Medulla oblongata (tissue), 1 donor: ENCODE measurements around the gene ATXN7L3.
A peak's percentile ranks its signal among the peaks of the same experiment; 100 is the strongest.
"Not testable (repeated sequence)": the region's sequence is repeated elsewhere in the genome, so short reads cannot be mapped to it uniquely, and the experiment has no call there.

ENCODE experiments used
- DNase-seq: peaks from one replicate; pipeline ENCODE4 v3.0.0-alpha.2; 2015; ENCODE audit errors: extremely low spot score

Gene ATXN7L3, protein sequence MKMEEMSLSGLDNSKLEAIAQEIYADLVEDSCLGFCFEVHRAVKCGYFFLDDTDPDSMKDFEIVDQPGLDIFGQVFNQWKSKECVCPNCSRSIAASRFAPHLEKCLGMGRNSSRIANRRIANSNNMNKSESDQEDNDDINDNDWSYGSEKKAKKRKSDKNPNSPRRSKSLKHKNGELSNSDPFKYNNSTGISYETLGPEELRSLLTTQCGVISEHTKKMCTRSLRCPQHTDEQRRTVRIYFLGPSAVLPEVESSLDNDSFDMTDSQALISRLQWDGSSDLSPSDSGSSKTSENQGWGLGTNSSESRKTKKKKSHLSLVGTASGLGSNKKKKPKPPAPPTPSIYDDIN

GRCh38 chr17:44199553-44200477 is at the start of gene ATXN7L3:
Gene ATXN7L3, minus strand, starts transcription at chr17:44199884. Its CDS starts 1,814 bp downstream, at chr17:44198070.
- DNase-seq = peak; percentile 97

DNA sequence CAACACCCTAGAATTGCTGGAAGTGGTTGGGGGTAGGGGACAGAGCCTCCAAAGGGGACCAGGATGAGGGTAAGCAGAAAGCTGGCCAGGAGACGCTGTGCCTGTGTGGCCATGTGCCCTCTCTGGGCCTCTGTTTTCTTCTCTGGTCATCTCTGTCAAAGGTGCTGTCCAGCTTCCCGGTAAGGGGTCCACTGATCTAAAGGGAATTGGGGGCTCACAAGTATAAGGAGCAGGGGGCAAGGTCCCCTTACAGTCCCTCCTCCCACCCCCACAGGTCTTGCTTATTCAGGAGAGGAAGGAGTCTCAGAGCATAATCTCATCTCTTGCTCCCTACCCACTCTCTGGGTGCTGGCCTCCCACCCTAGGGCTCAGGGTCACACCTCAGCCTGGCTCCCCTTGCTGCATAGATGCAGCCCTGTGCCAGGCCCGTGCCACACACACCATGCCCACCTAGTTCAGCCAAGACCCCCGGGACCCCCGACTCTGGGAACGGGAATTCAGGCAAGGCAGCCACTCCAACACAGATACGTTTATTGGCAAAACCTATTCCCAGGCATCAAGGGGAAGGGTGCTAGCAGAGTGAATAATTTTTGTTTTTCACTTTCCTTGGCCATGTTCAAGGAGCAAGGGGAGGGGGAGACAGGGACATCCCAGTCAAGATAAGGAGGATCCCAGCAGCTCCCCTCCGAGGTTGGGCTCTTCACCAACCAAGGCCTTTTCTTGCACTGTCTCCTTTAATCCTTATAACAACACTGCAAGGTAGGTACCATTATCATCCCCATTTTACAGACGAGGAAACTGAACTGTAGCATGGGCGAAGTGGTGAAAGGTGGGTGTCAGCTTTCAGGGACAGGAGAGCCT is 48.4 kb upstream of the ATXN7L3 start:
- DNase-seq = no peak

GRCh38 chr17:44247440-44247841 is 47.8 kb upstream of the ATXN7L3 start:
- no peak for DNase-seq

- peak; percentile 46 for DNase-seq
Measured at GRCh38 chr17:44241106-44241624, 41.5 kb upstream of the ATXN7L3 start.

DNA sequence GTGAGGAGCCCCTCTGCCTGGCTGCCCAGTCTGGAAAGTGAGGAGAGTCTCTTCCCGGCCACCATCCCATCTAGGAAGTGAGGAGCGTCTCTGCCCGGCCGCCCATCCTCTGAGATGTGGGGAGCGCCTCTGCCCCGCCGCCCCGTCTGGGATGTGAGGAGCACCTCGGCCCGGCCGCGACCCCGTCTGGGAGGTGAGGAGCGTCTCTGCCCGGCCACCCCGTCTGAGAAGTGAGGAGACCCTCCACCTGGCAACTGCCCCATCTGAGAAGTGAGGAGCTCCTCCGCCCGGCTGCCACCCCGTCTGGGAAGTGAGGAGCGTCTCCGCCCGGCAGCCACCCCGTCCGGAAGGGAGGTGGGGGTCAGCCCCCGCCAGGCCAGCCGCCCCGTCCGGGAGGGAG is 38.2 kb upstream of the ATXN7L3 start:
- not testable (repeated sequence) for DNase-seq

GRCh38 chr17:44236444-44236991 is 36.8 kb upstream of the ATXN7L3 start:
- DNase-seq = no peak

DNA sequence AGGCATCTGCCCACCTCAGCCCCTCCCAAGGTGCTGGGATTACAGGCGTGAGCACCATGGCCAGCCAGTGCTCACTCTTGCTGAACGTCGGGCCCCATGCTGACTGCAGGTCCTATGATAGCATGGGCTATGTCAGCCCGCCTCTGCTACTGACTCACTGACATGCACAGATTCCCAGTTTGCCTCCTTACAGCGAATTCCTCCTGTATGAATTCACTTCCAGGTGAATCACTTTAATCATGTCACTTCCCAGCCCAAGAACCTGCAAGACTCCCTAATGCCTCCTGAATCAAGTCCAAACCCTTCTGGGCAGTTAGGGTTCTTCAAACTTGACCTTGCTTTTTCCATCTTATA is 35.9 kb upstream of the ATXN7L3 start:
- no peak for DNase-seq

DNA sequence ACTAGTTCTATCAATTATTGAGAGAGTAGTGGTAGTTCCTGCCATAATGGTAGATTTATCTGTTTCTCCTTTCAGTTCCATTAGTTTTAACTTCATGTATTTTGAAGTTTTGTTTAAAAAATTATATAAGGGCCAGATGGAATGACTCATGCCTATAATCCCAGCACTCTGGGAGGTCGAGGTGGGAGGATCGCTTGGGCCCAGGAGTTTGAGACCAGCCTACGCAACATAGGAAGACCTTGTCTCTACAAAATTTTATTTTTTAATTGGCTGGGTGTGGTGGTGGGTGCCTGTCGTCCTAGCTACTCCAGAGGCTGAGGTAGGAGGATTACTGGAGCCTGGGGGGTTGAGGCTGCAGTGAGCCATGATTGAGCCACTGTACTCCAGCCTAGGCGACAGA is 33.9 kb upstream of the ATXN7L3 start:
- no peak for DNase-seq

DNA sequence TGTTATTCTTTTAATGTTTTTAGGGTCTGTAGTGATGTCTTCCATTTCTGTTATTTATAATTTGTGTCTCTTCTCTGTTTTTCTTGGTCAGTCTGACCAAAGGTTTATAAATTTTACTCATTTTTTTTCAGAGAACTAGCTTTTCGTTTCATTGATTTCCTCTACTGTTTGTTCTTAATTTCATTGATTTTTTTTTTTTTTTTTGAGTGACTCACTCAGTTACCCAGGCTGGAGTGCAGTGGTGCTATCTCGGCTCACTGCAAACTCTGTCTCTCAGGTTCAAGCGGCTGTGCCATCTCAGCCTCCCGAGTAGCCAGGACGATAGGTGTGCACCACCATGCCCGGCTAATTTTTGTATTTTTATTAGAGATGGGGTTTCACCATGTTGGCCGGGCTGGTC is 32.4 kb upstream of the ATXN7L3 start:
- no peak for DNase-seq

DNA sequence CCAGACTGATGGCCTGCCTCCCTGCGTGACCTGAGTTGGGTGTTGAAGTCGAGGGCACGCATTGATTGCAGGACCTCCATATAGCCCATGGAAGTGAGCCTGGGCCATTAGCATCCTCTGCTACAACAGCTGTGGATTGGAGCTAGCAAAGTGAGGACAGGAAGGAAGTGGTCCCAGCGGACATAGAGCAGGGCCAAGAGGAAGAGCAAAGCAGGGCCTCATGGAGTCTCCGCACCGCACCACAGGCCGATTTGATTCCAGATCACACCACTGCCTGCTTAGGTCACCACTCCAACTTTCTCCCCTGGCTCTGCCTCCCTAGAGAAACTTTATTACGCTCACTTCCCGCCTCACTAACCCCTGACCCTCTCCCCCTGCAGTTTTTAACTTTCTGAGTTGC is 30.5 kb upstream of the ATXN7L3 start:
- DNase-seq = no peak

DNA sequence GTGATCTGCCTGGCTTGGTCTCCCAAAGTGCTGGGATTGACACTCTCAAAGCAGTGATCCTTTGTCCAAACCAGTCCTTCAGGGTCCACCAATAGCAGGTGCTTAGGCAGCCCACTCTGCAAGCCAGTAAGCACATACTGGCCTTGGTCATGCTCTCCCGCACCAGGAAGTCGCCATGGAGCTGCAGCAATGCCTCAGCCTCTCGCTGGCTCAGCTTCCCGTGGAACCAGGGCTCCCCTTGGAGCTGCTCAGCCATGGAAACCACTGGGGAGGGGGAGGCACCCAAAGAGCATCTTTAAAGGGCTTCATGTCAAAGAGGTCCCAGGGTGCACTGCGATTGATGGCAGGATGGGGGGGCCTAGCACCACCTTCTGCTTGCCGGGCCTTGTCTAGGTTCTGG is 29.4 kb upstream of the ATXN7L3 start:
- DNase-seq = no peak

- DNase-seq = peak; percentile 34
Measured at GRCh38 chr17:44223541-44224071, 23.9 kb upstream of the ATXN7L3 start.

DNA sequence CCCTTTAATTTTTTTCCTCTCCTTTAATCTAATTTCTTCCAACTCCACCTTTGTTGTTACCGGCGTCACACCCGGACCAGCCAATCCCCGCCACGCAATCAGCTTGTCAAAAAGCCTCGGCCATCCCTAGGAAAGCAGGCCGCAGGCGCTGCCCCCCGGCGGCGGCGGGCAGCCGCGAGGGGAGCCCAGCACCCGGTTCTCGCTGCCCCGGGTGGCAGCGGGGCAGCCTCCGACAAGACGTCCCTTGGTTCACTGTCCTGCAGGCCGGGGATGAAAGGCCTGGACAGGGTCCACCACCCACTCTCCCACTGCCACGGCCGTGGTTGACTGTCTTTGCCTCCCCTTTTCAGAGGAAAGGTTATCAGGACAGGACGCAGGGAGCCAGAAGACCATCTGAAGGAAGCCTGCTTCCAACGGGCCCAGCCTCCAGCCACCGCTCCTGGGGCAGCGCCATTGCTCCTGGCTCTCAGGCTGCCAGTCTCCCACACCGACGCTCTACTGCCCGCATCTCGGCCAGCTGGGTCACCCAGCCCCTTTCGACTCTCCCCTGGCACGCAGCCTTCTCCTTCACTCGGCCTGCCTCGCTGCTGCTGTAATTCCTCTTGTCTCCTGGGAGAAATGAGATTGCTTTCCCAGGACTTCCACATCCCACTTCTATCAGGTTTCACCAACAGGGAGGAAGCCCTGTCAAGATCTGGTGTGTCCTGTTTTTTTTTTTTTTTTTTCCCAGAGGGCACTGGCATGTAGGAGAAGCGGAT is 22.6 kb upstream of the ATXN7L3 start:
- DNase-seq = peak; percentile 94

- DNase-seq = no peak
Measured at GRCh38 chr17:44221862-44222111, 22.1 kb upstream of the ATXN7L3 start.

GRCh38 chr17:44221084-44221861 is 21.6 kb upstream of the ATXN7L3 start:
- peak; percentile 77 for DNase-seq

GRCh38 chr17:44220213-44221083 is 20.8 kb upstream of the ATXN7L3 start:
- DNase-seq = no peak

DNA sequence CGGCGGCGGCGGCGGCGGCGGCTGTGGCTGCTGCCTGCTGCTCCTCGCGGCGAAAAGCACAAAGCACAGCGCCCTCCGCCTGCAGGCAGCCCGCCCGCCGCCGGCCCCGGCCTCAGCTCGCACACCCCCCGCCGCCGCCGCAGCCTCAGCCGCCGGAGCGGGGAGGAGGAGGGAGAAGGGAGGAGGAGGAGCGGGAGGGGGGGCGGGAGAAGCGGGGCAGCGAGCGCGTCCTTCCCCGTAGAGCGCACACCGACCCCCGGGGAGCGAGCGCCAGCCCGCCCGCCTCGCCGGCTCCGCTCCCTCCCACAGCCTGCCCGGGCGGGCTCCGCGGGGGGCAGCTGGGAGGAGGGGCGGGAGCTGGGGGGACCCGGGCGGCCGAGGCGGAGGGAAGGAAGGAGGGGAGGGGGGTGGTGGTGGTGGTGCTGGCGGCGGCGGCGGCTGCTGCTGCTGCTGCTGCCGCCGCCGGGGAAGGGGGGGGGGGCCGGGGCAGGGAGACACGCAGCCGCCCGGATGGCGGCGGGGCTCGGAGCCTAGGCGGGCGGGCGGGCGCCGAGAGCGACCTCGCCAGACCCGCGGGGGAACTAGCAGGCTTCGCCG is 20.0 kb upstream of the ATXN7L3 start, which contains the start of gene UBTF:
Gene UBTF (minus strand): TSS at position 60 of the 597 bp plus-strand sequence. CDS start 1,446 bp downstream, outside the sequence.
- DNase-seq = peak; percentile 70

GRCh38 chr17:44219108-44219615 is 19.5 kb upstream of the ATXN7L3 start:
- peak; percentile 45 for DNase-seq
